Measurements from ENCODE around the gene GPX4. TPM values are rescaled to one million over a fixed set of nuclear protein-coding genes. Genes with fewer than 3 reads are reported as not detected.
A peak's percentile ranks its signal among the peaks of the same experiment; 100 is the strongest.

Gene GPX4
- total and polyA plus RNA-seq, 2 experiments from 2014 or later = 351 to 573 TPM

- Mint-ChIP-seq H3K4me3 (peak overlapping the region; percentile 66), H3K4me1 (peaks cover 21% of the 10 kb centered on the region), H3K27ac (no peak overlapping the region), H3K36me3 (ENCODE audit: low read depth) (peaks cover 5% of the 10 kb centered on the region; the same call in 2 of the 3 replicates), H3K9me3 (peaks cover 13% of the 10 kb centered on the region; the same call in 2 of the 3 replicates), H3K27me3 (ENCODE audit: insufficient read depth, low read depth, poor library complexity) (peaks cover 24% of the 10 kb centered on the region)
- DNase-seq (ENCODE audit: low spot score) (peak; percentile 82), ATAC-seq (peak; percentile 46)
- TF ChIP-seq STAT1 (IDR thresholded peaks at IDR 0.05; ENCODE audit: unreplicated experiment) (no peak), POLR2AphosphoS5 (IDR thresholded peaks at IDR 0.05; ENCODE audit: low read depth) (no peak), ZNF331 (CRISPR knock-in tag; IDR thresholded peaks at IDR 0.05; ENCODE audit: low read depth) (no peak), EZH2phosphoT487 (IDR thresholded peaks at IDR 0.05; ENCODE audit: unreplicated experiment) (no peak)
- Histone ChIP-seq H3K79me2 (replicated peaks; ENCODE audit: insufficient read depth) (no peaks in the 10 kb centered on the region), H3K9me2 (ENCODE audit: insufficient read depth) (no peaks in the 10 kb centered on the region), H3K4me1 (ENCODE audit: insufficient read depth) (peaks cover 8% of the 10 kb centered on the region; the same call in 1 of the 2 replicates), H3K4me3 (peak overlapping the region; percentile 60), H3K4me2 (peak overlapping the region; percentile 85), H3F3A (replicated peaks; ENCODE audit: low read depth) (peaks cover 18% of the 10 kb centered on the region), H3K36me3 (ENCODE audit: insufficient read depth) (no peaks in the 10 kb centered on the region), H4K20me1 (replicated peaks; ENCODE audit: insufficient read depth) (no peaks in the 10 kb centered on the region), H3K27me3 (ENCODE audit: insufficient read depth) (peaks cover 14% of the 10 kb centered on the region), H3K27ac (ENCODE audit: low read depth) (no peak overlapping the region; the same call in 1 of the 2 replicates), H2AFZ (no peak overlapping the region; the same call in 1 of the 2 replicates)
These were observed 39.7 kb upstream of the GPX4 start for GRCh38 chr19:1063909-1064660.

- H3K9me3 Mint-ChIP-seq = peaks cover 7% of the 10 kb centered on the region; the same call in 2 of the 3 replicates
- H2AFZ ChIP-seq = peak overlapping the region; percentile 89
These were observed 38.9 kb upstream of the GPX4 start for GRCh38 chr19:1064661-1065605.

More at GRCh38 chr19:1064661-1065605, 38.9 kb upstream of the GPX4 start:
- H3K4me2 ChIP-seq = peak overlapping the region; percentile 85
- H3K27ac ChIP-seq (ENCODE audit: low read depth) = no peak overlapping the region
- no peaks in the 10 kb centered on the region for H3K79me2 ChIP-seq (replicated peaks; ENCODE audit: insufficient read depth)
- peaks cover 18% of the 10 kb centered on the region for H3F3A ChIP-seq (replicated peaks; ENCODE audit: low read depth)
- TF ChIP-seq CTCF (conservative IDR thresholded peaks at IDR 0.05; ENCODE audit: low read depth in 2 of 2) (peak; percentile 62 to 73), POLR2AphosphoS5 (IDR thresholded peaks at IDR 0.05; ENCODE audit: low read depth) (no peak), CREB1 (CRISPR knock-in tag; IDR thresholded peaks at IDR 0.05; ENCODE audit: low read depth) (peak; percentile 21; the same call in 1 of the 2 replicates)
- H3K27ac Mint-ChIP-seq = no peak overlapping the region
- H3K9me2 ChIP-seq (ENCODE audit: insufficient read depth) = no peaks in the 10 kb centered on the region
- peak overlapping the region; percentile 66 for H3K4me3 Mint-ChIP-seq
- peaks cover 21% of the 10 kb centered on the region for H3K4me1 Mint-ChIP-seq
- peaks cover 24% of the 10 kb centered on the region for H3K27me3 Mint-ChIP-seq (ENCODE audit: insufficient read depth, low read depth, poor library complexity)
- H3K27me3 ChIP-seq (ENCODE audit: insufficient read depth) = peaks cover 14% of the 10 kb centered on the region
- peaks cover 8% of the 10 kb centered on the region; the same call in 1 of the 2 replicates for H3K4me1 ChIP-seq (ENCODE audit: insufficient read depth)
- H3K36me3 Mint-ChIP-seq (ENCODE audit: low read depth) = no peaks in the 10 kb centered on the region
- H4K20me1 ChIP-seq (replicated peaks; ENCODE audit: insufficient read depth) = no peaks in the 10 kb centered on the region
- H3K36me3 ChIP-seq (ENCODE audit: insufficient read depth) = no peaks in the 10 kb centered on the region
- DNase-seq (ENCODE audit: low spot score) (peak; percentile 90), ATAC-seq (peak; percentile 67)
- peak overlapping the region; percentile 60 for H3K4me3 ChIP-seq
